Left ventricle myocardium superior (tissue), 1 donor: ENCODE measurements around the gene KCNN4. TPM values are rescaled to one million over a fixed set of nuclear protein-coding genes. Genes with fewer than 3 reads are reported as not detected.

Experiments
- ATAC-seq: fragments of 200-7000 bp; cut with Tn5 transposase; one replicate; pipeline ENCODE4 v1.9.1; 2020; ENCODE audit warnings: mild to moderate bottlenecking, moderate library complexity
- DNase-seq: peaks from one replicate; pipeline ENCODE4 v3.0.0-alpha.2; 2020
- intact Hi-C: fragments of 100-400 bp; cut with micrococcal nuclease; formaldehyde crosslinking; loops from one replicate; pipeline ENCODE4 v1.11.0; 2022
- total RNA-seq: library from RNA; stranded (reverse); fragmentation: NEBNext Ultra II Directional; extraction: Animal tissue kit (Norgen Biotek cat#: 25700); gene quantifications from one replicate; pipeline ENCODE4 v1.2.1, GENCODE V29; 2021
- donor health status: DM: no; HTN: yes; CAD: no; lungs with severe emphysema.

The KCNN4 gene
- total RNA-seq, 1 donor from 2014 or later: 0.50 TPM

GRCh38 chr19:43802216-43802951 lies 21.6 kb upstream of the KCNN4 start, which contains the start of gene LYPD5:
LYPD5 (minus strand) TSS chr19:43802447; CDS start chr19:43802380, 67 bp downstream.
- ATAC-seq: no peak
- no peak for DNase-seq
- intact Hi-C loops: no loop called here

- no peak for DNase-seq
- peak; percentile 53 for ATAC-seq
- intact Hi-C loops: no loop called here
These were observed 18.8 kb upstream of the KCNN4 start for GRCh38 chr19:43799502-43800142.

- DNase-seq: no peak
- intact Hi-C loops: no loop called here
These were observed 18.0 kb upstream of the KCNN4 start for GRCh38 chr19:43798546-43799409.

DNA sequence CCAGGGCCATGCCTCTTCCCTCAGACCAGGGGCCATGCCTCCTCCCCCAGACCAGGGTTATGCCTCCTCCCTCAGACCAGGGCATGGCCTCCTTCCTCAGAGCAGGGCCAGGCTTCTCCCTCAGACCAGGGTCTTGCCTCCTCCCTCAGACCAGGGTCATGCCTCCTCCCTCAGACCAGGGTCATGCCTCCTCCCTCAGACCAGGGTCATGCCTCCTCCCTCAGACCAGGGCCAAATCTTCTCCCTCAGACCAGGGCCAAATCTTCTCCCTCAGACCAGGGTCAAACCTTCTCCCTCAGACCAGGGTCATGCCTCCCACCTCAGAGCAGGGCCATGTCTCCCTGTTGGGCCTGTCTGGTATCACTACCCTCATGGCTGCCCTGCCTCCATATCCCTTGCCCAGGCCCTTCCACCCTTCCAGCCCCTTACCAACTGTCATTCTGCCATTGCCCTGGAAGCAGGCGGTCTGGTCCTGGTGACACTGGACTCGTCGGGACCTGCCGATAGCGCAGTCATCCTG lies 17.3 kb upstream of the KCNN4 start:
- ATAC-seq: no peak
- intact Hi-C loops: no loop called here
- DNase-seq: no peak

More at GRCh38 chr19:43798546-43799409, 18.0 kb upstream of the KCNN4 start:
- ATAC-seq: peak; percentile 66

DNA sequence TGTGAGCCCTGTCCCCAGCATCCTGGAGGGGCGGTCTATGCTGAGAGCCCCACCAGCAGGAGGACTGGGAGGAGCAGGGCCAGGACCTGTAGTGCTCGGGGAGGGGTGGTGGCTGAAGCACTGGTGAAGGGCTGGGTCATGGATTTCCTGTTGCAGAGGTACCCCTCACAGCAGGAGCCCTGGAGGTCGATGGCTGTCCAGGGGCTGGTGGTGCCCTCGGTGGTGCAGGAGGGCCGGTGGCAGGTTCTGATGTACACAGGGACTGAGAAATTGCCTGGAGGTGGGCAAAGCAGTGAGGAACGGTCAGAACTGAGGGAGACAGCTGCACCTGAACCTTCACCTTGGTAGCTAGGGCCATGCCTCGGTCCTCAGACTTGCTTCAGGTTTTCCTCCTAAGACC lies 16.8 kb upstream of the KCNN4 start:
- intact Hi-C loops: no loop called here
- ATAC-seq (no peak), DNase-seq (no peak)

DNA sequence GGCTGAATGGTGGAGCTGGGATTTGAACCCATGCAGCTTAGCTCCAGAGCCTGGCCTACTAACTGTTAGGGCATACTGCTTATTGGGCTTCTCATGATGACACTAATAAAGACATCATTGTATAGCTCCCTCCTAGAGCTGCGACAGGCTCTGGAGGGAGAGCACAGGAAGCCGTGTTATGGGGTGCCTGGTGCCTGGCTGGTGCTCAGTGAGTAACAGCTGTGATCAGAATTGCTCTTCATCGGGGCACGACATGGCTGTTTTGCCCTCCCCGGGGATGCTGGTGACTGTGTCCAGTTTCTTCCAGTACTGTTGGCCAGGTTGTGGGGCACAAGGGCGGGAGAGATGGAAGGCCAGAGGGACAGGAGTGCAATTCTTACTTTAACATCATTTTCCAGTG lies 16.3 kb upstream of the KCNN4 start:
- ATAC-seq (no peak), DNase-seq (no peak)
- intact Hi-C loops: no loop called here

GRCh38 chr19:43790587-43790986 lies 9.8 kb upstream of the KCNN4 start:
- ATAC-seq: no peak

DNA sequence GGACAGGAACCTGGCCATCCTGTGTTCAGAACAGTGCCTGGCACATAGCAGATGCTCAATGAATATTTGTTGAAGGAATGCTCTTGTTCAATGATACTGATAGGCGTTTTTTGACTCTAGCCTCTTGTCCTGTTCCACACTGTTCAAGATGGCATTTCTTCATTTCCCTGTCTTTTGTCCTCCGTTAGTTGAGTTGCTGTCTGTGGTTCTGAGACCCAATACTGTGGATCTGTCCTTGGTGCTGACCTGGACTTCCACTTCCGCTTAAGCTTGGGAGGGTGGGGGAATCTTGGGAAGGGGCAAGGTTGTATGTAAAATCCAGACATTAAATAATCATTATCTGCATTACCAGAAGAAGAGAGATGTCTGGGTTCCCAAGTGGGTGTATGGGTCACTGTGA lies 8.3 kb upstream of the KCNN4 start:
- intact Hi-C loops: loop anchor here (5.0 kb wide), 1 partner anchor 42 kb away; no protein-coding TSS in a partner anchor
- no peak for ATAC-seq
- no peak for DNase-seq

More at GRCh38 chr19:43790587-43790986, 9.8 kb upstream of the KCNN4 start:
- no peak for DNase-seq
- intact Hi-C loops: no loop called here

DNA sequence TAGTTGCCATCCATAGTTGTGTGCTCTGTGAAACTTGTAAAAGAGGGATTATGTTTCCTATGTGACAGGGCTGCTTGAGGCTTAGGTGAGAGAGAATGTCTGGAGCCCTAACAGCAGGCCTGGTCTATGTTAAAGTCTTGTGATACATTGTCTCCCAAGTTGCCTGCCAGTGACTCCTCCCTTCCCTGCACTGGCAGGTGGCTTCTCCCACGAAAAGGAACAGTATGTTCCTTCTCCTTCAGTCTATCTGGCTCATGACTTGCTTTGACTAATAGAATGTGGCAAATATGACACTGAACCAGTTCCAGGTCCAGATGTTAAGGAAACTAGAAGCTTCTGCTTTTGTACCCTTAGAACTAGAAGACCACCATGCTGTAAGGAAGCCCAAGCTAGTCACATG lies 5.9 kb upstream of the KCNN4 start:
- DNase-seq (no peak), ATAC-seq (no peak)
- intact Hi-C loops: loop anchor here (5.0 kb wide), 1 partner anchor 39 kb away; no protein-coding TSS in a partner anchor

- ATAC-seq (peak; percentile 81), DNase-seq (peak; percentile 53)
- intact Hi-C loops: loop anchor here (5.0 kb wide), 1 partner anchor 38 kb away; no protein-coding TSS in a partner anchor
These were observed 4.4 kb upstream of the KCNN4 start for GRCh38 chr19:43784981-43785808.

- peak; percentile 53 for ATAC-seq
- intact Hi-C loops: no loop called here
- DNase-seq: no peak
These were observed 3.6 kb upstream of the KCNN4 start for GRCh38 chr19:43784241-43784980.

- intact Hi-C loops: no loop called here
- no peak for DNase-seq
- ATAC-seq: no peak
These were observed 2.9 kb upstream of the KCNN4 start for GRCh38 chr19:43783636-43784035.

DNA sequence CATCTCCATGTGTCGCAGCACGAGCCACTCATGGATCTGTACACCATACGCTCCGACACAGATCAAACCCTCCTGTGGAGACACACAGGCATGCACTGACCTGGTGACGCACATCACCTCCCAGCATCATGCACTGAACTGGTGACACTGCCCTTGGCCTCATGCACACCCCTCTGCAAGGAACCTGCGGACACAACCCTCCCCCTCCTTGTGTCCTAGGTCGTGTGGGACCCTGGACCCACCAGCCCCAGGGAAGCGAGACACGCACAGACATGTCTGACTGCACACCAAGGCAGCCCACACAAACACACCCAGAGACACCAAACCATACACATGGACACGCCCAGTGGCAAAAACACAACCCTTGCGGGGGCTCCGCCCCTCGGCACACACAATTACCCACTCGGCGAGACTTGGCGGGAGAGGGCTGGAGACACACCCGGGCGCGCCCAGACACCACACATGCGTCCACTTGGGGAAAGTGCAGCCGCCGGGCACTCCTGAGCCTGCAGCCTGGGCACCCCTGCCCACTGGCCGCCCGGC lies 2.0 kb upstream of the KCNN4 start:
- intact Hi-C loops: no loop called here

GRCh38 chr19:43782311-43782660 lies 1.5 kb upstream of the KCNN4 start:
- intact Hi-C loops: no loop called here
- DNase-seq: no peak
- no peak for ATAC-seq

More for the DNA sequence above, 2.0 kb upstream of the KCNN4 start:
- ATAC-seq (no peak), DNase-seq (no peak)

- ATAC-seq: no peak
- intact Hi-C loops: no loop called here
These were observed 997 bp upstream of the KCNN4 start for GRCh38 chr19:43781630-43782310.

DNA sequence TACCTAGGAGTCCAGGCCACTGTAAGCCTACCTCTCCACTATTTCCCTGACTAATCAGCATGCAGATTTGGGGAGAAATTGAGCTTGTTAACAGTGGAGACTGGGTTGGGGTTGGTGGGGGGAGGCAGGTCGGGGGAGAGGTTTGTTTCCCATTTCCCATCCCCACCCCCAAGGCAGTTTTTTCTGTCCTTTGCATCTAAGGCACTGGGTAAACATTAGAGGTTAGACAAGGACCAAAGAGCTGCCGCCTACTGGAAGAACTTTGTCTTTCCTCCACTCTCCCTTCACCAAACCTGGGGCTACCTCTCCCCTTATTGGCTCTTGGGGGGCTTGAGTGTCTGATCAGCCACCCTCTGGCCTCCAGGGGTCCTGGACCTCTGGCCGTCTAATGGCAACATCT lies 953 bp downstream of the KCNN4 start:
- no peak for ATAC-seq
- intact Hi-C loops: no loop called here

More at GRCh38 chr19:43781630-43782310, 997 bp upstream of the KCNN4 start:
- DNase-seq: no peak

GRCh38 chr19:43779147-43779819 lies 1.5 kb downstream of the KCNN4 start:
- ATAC-seq (peak; percentile 31), DNase-seq (peak; percentile 53)
- intact Hi-C loops: no loop called here

More for the DNA sequence above, 953 bp downstream of the KCNN4 start:
- DNase-seq: no peak
